Gastroesophageal sphincter (tissue), 3 donors: ENCODE results near the gene KCNN4.

Experiments
- CTCF ChIP-seq, 4 experiments: fragments of 200-600 bp in 2 of 4; fragments of 450-650 bp in 2 of 4; sonication (generic) in 1 of 4; IDR thresholded peaks; one replicate each; pipeline ENCODE4 v1.5.1; 2017 to 2019; ENCODE audit warnings: antibody characterized with exemption in 4 of 4, mild to moderate bottlenecking in 2 of 4, moderate library complexity in 2 of 4
- POLR2A ChIP-seq, 2 donors: fragments of 450-650 bp; IDR thresholded peaks; one replicate each; pipeline ENCODE4 v1.6.1; 2017; ENCODE audit warnings: antibody characterized with exemption in 2 of 2, mild to moderate bottlenecking in 2 of 2, moderate library complexity in 1 of 2
- POLR2AphosphoS5 ChIP-seq: sonication (generic); formaldehyde crosslinking; IDR thresholded peaks from one replicate; pipeline ENCODE4 v1.6.1; 2017; ENCODE audit warnings: antibody characterized with exemption

GRCh38 chr19:43775299-43775890, 5.4 kb downstream of the KCNN4 start:
- TF ChIP-seq CTCF (IDR thresholded peaks at IDR 0.05) (no peak), POLR2AphosphoS5 (no peak), POLR2A (IDR thresholded peaks at IDR 0.05) (no peak)
